DOHH2 (cell line): Measurements from ENCODE around the gene FNDC3B.

Source experiments
- H3F3A ChIP-seq: fragments of 200-600 bp; sonication (generic), shearing (Covaris generic); 2 replicates; pipeline ENCODE4 v1.6.0; 2016; ENCODE audit warnings: antibody characterized with exemption, mild to moderate bottlenecking; ENCODE audit not compliant: control insufficient read depth, insufficient read depth
- H3K27ac ChIP-seq: fragments of 200-600 bp; sonication (generic); 2 replicates; pipeline ENCODE4 v1.5.1; 2014; ENCODE audit warnings: low read depth, mild to moderate bottlenecking, low read length, moderate library complexity
- H3K27me3 ChIP-seq: fragments of 200-600 bp; sonication (generic); 2 replicates; pipeline ENCODE4 v1.6.1; 2014; ENCODE audit warnings: mild to moderate bottlenecking, low read length, mixed read lengths; ENCODE audit not compliant: control insufficient read depth
- H3K36me3 ChIP-seq: fragments of 200-600 bp; sonication (generic); 2 replicates; pipeline ENCODE4 v1.6.1; 2014; ENCODE audit warnings: mild to moderate bottlenecking, low read length, moderate library complexity, mixed read lengths; ENCODE audit not compliant: control insufficient read depth
- H3K4me1 ChIP-seq: fragments of 200-600 bp; sonication (generic); 2 replicates; pipeline ENCODE4 v1.6.1; 2014; ENCODE audit warnings: mild to moderate bottlenecking, low read length, mixed read lengths; ENCODE audit not compliant: control insufficient read depth
- H3K4me2 ChIP-seq: fragments of 200-600 bp; sonication (generic); 2 replicates; pipeline ENCODE4 v1.6.0; 2014; ENCODE audit warnings: mild to moderate bottlenecking, low read length, moderate library complexity
- H3K4me3 ChIP-seq: fragments of 200-600 bp; sonication (generic); 2 replicates; pipeline ENCODE4 v1.5.1; 2014; ENCODE audit warnings: mild to moderate bottlenecking, low read length, mixed read lengths
- H3K79me2 ChIP-seq: fragments of 200-600 bp; sonication (generic); 2 replicates; pipeline ENCODE4 v1.6.1; 2014; ENCODE audit warnings: mild to moderate bottlenecking, low read length, mixed read lengths; ENCODE audit not compliant: control insufficient read depth
- H3K9me2 ChIP-seq: fragments of 200-600 bp; sonication (generic); replicated peaks from 2 replicates; pipeline ENCODE4 v1.6.1; 2014; ENCODE audit warnings: mild to moderate bottlenecking, low read length, mixed read lengths; ENCODE audit not compliant: control insufficient read depth
- H3K9me3 ChIP-seq: fragments of 200-600 bp; sonication (generic); 2 replicates; pipeline ENCODE4 v1.6.1; 2014; ENCODE audit warnings: antibody characterized with exemption, low read length, mixed read lengths; ENCODE audit not compliant: control insufficient read depth, insufficient read depth
- H4K20me1 ChIP-seq: fragments of 200-600 bp; sonication (generic); 2 replicates; pipeline ENCODE4 v1.6.0; 2014; ENCODE audit warnings: low read depth, mild to moderate bottlenecking, antibody characterized with exemption, low read length, moderate library complexity; ENCODE audit not compliant: control insufficient read depth, insufficient read depth
- EZH2phosphoT487 ChIP-seq: fragments of 200-600 bp; sonication (generic); IDR thresholded peaks from 2 replicates; pipeline ENCODE4 v1.6.1; 2017; ENCODE audit warnings: borderline replicate concordance, mild to moderate bottlenecking, antibody characterized with exemption, low read length, moderate library complexity, mixed read lengths
- TF ChIP-seq, protein P1 (sequence below): fragments of 200-600 bp; sonication (generic); IDR thresholded peaks from one replicate; pipeline ENCODE4 v1.5.1; 2014; ENCODE audit warnings: antibody characterized with exemption, mild to moderate bottlenecking, low read depth, low read length; ENCODE audit not compliant: poor library complexity, severe bottlenecking

FNDC3B gene

DNA sequence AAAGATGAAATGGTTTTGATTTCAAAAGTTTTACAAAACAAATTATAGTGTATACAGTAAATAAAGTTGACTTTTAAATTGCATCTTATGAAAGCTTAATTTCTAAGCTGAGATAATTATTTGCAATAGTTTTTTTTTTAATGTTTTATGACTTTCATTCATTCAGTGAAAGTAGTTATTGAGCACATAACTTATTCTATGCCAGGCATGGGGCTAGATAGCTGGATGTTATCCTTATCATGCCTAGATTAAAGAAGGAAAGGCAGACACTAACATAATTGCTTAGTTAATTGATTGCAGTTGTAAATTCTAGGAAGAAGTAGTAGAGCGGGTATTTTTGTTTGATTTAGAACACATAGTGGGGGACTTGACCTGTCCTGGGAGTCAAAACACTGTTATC lies 92.4 kb downstream of the FNDC3B start:
- H3K4me3 ChIP-seq, result no peak overlapping the region
- no peak overlapping the region for H3K27ac ChIP-seq
- no peaks in the 10 kb centered on the region for H3K9me3 ChIP-seq
- no peaks in the 10 kb centered on the region for H3K79me2 ChIP-seq
- H3F3A ChIP-seq, result no peaks in the 10 kb centered on the region
- no peaks in the 10 kb centered on the region for H3K27me3 ChIP-seq
- no peaks in the 10 kb centered on the region for H3K9me2 ChIP-seq
- H4K20me1 ChIP-seq, result no peaks in the 10 kb centered on the region
- H3K4me1 ChIP-seq, result no peaks in the 10 kb centered on the region
- H3K36me3 ChIP-seq, result no peaks in the 10 kb centered on the region
- no peak overlapping the region for H3K4me2 ChIP-seq
- TF ChIP-seq EZH2phosphoT487, result no peak
- TF ChIP-seq, protein P1, sequence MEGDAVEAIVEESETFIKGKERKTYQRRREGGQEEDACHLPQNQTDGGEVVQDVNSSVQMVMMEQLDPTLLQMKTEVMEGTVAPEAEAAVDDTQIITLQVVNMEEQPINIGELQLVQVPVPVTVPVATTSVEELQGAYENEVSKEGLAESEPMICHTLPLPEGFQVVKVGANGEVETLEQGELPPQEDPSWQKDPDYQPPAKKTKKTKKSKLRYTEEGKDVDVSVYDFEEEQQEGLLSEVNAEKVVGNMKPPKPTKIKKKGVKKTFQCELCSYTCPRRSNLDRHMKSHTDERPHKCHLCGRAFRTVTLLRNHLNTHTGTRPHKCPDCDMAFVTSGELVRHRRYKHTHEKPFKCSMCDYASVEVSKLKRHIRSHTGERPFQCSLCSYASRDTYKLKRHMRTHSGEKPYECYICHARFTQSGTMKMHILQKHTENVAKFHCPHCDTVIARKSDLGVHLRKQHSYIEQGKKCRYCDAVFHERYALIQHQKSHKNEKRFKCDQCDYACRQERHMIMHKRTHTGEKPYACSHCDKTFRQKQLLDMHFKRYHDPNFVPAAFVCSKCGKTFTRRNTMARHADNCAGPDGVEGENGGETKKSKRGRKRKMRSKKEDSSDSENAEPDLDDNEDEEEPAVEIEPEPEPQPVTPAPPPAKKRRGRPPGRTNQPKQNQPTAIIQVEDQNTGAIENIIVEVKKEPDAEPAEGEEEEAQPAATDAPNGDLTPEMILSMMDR, result no peak

- H3K9me2 ChIP-seq, result no peaks in the 10 kb centered on the region
- no peak overlapping the region for H3K27ac ChIP-seq
- no peaks in the 10 kb centered on the region for H3K79me2 ChIP-seq
- no peak overlapping the region for H3K4me3 ChIP-seq
- H3K4me2 ChIP-seq, result no peak overlapping the region
- no peaks in the 10 kb centered on the region for H3K4me1 ChIP-seq
- no peaks in the 10 kb centered on the region for H3K27me3 ChIP-seq
- H3K9me3 ChIP-seq, result no peaks in the 10 kb centered on the region
- no peaks in the 10 kb centered on the region for H3K36me3 ChIP-seq
- no peaks in the 10 kb centered on the region for H4K20me1 ChIP-seq
- no peaks in the 10 kb centered on the region for H3F3A ChIP-seq
- TF ChIP-seq EZH2phosphoT487, result no peak
- TF ChIP-seq, protein P1, result no peak
Measured at GRCh38 chr3:172132159-172132586, 92.8 kb downstream of the FNDC3B start.

DNA sequence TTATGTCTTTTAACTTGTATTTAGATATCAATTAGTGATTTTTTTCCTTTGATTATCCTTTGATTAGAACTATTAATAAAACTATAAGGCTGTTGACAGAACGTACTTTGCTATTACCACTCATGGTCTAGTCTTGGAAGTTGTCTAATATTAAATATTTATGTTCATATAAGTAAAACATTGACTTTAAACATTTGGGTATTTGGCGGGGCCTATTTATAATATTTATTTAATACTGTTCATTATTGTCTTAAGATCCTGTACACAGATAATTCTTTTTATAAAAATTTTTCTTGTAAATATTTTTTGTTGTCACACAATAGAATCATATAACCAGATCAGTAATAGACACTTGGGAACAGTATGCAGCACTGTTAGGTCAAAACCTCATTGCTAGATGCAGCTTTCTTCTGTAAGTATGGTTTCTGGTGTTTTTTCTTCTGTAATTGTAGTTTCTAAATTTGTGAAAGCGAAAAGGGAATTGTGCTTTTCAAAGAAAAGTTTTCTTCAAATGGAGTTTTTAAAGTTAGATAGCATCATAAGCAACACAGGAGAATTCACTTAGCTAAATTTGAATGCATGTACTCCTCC lies 93.4 kb downstream of the FNDC3B start:
- no peaks in the 10 kb centered on the region for H3F3A ChIP-seq
- no peak overlapping the region for H3K4me2 ChIP-seq
- H4K20me1 ChIP-seq, result no peaks in the 10 kb centered on the region
- H3K36me3 ChIP-seq, result no peaks in the 10 kb centered on the region
- no peaks in the 10 kb centered on the region for H3K9me3 ChIP-seq
- TF ChIP-seq EZH2phosphoT487, result no peak
- TF ChIP-seq, protein P1, result no peak
- H3K79me2 ChIP-seq, result no peaks in the 10 kb centered on the region
- H3K4me1 ChIP-seq, result no peaks in the 10 kb centered on the region
- no peak overlapping the region for H3K27ac ChIP-seq
- no peaks in the 10 kb centered on the region for H3K9me2 ChIP-seq
- no peak overlapping the region for H3K4me3 ChIP-seq
- H3K27me3 ChIP-seq, result no peaks in the 10 kb centered on the region
